Measurements from ENCODE around the gene POMGNT2.

The POMGNT2 gene

GRCh38 chr3:43093974-43094373, 11.9 kb downstream of the POMGNT2 start:
- no peak for TF ChIP-seq POLR2A (IDR thresholded peaks at IDR 0.05; ENCODE audit: low read length)
- TF ChIP-seq GATA1 (IDR thresholded peaks at IDR 0.05; ENCODE audit: low read depth, low read length): no peak
- no peak for DNase-seq

DNA sequence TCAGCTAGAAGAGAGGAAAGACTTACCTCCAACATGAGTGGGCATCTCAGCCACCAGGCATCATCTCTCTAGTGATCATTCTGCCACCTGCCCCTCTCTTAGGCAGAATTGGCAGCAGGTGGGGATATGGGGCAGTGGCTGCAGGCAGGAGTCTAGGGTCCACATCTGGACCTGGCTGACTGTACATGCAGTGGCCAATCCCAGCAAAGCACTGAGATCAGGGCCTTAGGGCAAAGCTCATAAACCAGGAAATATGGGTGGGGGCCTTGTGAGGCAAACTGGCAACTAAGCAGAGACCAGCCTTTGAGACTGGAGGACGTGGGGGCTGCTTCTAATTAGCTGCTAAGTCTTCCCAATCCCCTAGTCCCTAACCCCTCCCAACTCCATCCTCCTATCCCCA, 12.9 kb downstream of the POMGNT2 start:
- TF ChIP-seq POLR2A (IDR thresholded peaks at IDR 0.05; ENCODE audit: low read length) (no peak), GATA1 (IDR thresholded peaks at IDR 0.05; ENCODE audit: low read depth, low read length) (no peak)
- no peak for DNase-seq

GRCh38 chr3:43091481-43091880, 14.4 kb downstream of the POMGNT2 start:
- no peak for TF ChIP-seq GATA1 (IDR thresholded peaks at IDR 0.05; ENCODE audit: low read depth, low read length)
- no peak for TF ChIP-seq POLR2A (IDR thresholded peaks at IDR 0.05; ENCODE audit: low read length)
- DNase-seq: no peak

- TF ChIP-seq GATA1 (IDR thresholded peaks at IDR 0.05; ENCODE audit: low read depth, low read length): no peak
- no peak for TF ChIP-seq POLR2A (IDR thresholded peaks at IDR 0.05; ENCODE audit: low read length)
Measured at GRCh38 chr3:43090238-43090637, 15.6 kb downstream of the POMGNT2 start.

DNA sequence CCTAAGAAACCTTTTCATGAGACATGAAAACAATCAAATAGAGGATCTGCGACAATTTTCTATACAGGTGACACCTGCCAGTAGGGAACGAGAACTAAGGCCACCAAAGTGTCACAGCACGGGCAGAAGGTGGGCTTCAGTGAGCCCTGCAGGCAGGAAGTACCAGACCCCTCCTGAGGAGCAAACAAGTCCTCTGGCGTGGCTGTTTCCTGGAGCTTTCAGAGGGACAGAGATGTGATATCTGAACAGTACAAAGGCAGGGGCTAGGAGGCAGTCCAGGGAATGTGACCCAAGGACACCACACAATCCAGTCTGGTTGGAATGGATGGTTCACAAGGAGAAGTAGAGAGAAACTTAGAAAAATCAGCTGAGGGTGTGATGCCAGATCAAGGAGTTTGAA, 16.8 kb downstream of the POMGNT2 start:
- no peak for DNase-seq
- no peak for TF ChIP-seq GATA1 (IDR thresholded peaks at IDR 0.05; ENCODE audit: low read depth, low read length)
- no peak for TF ChIP-seq POLR2A (IDR thresholded peaks at IDR 0.05; ENCODE audit: low read length)

More at GRCh38 chr3:43090238-43090637, 15.6 kb downstream of the POMGNT2 start:
- DNase-seq: no peak

DNA sequence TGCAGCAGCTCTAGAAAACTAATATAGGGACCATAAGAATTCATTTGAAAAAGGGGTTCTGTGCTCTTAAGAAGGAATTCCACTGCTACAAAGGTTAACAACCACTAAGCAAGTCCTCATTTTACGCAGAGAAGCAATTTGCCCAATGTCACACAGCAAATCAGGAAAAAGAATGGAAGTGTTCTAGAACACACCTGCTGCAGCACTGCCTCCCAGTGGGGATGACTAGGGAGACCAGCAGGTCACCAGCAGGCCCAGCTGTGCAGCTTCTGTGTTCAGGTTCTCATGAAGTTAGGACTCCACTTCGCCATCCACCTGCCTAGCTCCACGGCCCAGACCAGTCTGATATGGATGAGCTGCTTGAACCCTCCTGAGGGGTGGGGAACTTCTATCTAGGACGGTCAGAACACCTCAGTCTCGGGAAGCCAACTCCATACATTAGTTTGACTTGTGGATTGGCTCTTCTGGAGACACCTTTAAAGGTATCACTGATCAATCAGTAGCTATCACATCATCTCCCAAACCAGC, 18.6 kb downstream of the POMGNT2 start:
- TF ChIP-seq GATA1 (IDR thresholded peaks at IDR 0.05; ENCODE audit: low read depth, low read length) (no peak), POLR2A (IDR thresholded peaks at IDR 0.05; ENCODE audit: low read length) (no peak)
- DNase-seq: peak in 1 of 2 experiments; percentile 8

GRCh38 chr3:43086460-43087165, 19.3 kb downstream of the POMGNT2 start:
- TF ChIP-seq POLR2A (IDR thresholded peaks at IDR 0.05; ENCODE audit: low read length) (no peak), GATA1 (IDR thresholded peaks at IDR 0.05; ENCODE audit: low read depth, low read length) (no peak)
- no peak for DNase-seq

GRCh38 chr3:43082457-43082856, 23.4 kb downstream of the POMGNT2 start:
- DNase-seq: no peak
- no peak for TF ChIP-seq GATA1 (IDR thresholded peaks at IDR 0.05; ENCODE audit: low read depth, low read length)
- no peak for TF ChIP-seq POLR2A (IDR thresholded peaks at IDR 0.05; ENCODE audit: low read length)

- no peak for DNase-seq
Measured at GRCh38 chr3:43081796-43082195, 24.1 kb downstream of the POMGNT2 start.

DNA sequence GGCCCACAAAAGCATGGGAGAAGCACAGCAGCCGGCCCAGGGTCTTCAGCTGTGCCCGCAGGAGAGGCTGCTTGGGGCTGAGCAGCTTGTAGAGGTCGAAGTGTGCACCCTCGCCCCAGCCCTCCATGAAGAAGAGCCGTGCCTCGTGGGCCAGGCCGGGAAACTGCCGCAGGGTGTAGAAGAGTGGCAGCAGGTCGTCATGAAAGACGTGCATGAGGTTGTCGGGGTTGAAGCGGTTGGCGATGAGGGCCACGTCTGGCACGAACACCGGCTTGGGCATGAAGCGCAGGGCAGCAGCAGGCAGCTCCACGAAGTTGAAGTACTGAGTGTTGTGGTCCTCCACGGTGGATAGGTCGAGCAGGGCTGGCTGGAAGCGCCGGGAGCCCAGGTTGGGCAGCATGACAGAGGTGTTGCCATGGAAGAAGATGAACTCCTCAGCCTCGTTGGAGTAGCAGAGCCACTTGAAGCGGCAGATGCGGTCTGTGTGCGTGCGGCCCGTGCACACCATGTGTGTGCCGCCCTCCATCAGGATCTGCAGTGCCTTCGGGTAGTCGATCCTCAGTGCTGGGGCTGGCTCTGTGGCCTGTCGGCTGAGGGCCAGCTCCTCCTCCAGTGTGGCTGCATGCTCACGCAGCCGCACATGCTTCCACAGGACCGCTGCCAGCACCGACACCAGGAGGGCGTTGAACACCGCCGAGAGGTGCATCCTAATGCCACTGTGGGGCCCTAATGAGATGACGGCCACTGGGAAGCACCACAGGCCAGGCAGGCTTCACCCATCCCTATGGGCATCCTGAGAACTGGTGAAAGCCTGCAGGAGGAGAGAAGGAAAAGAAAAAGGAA, 24.9 kb downstream of the POMGNT2 start:
- no peak for DNase-seq
- TF ChIP-seq POLR2A (IDR thresholded peaks at IDR 0.05; ENCODE audit: low read length) (no peak), GATA1 (IDR thresholded peaks at IDR 0.05; ENCODE audit: low read depth, low read length) (no peak)

More at GRCh38 chr3:43081796-43082195, 24.1 kb downstream of the POMGNT2 start:
- TF ChIP-seq GATA1 (IDR thresholded peaks at IDR 0.05; ENCODE audit: low read depth, low read length) (no peak), POLR2A (IDR thresholded peaks at IDR 0.05; ENCODE audit: low read length) (no peak)

GRCh38 chr3:43079536-43080332, 26.1 kb downstream of the POMGNT2 start:
- no peak for DNase-seq
- no peak for TF ChIP-seq POLR2A (IDR thresholded peaks at IDR 0.05; ENCODE audit: low read length)
- no peak for TF ChIP-seq GATA1 (IDR thresholded peaks at IDR 0.05; ENCODE audit: low read depth, low read length)

DNA sequence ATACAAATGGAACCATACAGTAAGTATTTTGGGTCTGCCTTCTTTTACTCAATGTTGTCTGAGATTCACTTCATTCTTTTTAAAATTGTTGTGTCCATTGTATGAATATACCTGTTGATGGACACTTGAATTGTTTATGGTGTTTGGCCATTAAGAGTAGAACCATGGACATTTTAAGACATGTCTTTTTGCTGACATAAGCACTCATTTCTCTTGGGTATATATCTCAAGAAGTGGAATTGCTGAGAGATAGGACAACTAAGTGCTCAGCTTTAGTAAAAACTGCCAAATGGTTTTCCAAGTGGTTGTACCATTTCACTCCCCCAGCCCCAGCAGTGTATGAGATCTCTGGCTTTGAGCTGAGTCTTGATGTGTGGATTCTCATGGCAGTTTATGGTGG, 28.2 kb downstream of the POMGNT2 start:
- TF ChIP-seq GATA1 (IDR thresholded peaks at IDR 0.05; ENCODE audit: low read depth, low read length) (no peak), POLR2A (IDR thresholded peaks at IDR 0.05; ENCODE audit: low read length) (no peak)
- DNase-seq: no peak

DNA sequence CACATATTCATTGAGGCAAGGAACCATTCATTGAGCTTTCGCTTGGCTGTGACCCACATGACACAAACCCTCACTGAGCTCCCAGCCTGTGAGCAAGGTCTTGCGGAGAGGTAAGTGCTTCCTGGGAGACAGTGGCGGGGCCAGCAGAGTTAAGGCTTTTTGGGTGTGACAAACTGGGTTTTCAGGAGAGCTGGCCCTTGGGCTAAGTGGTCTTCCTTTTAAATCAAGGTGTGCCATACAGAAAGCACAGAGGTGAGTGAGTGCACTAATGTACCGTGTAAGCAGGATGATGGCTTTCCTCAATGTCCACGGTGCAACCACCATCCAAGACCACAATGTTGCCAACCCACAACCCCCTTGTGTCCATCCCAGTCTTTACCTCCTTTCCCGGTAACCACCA, 28.6 kb downstream of the POMGNT2 start:
- no peak for DNase-seq
- TF ChIP-seq POLR2A (IDR thresholded peaks at IDR 0.05; ENCODE audit: low read length): no peak
- TF ChIP-seq GATA1 (IDR thresholded peaks at IDR 0.05; ENCODE audit: low read depth, low read length): no peak

- no peak for TF ChIP-seq POLR2A (IDR thresholded peaks at IDR 0.05; ENCODE audit: low read length)
- no peak for TF ChIP-seq GATA1 (IDR thresholded peaks at IDR 0.05; ENCODE audit: low read depth, low read length)
- no peak for DNase-seq
Measured at GRCh38 chr3:43076857-43077256, 29.0 kb downstream of the POMGNT2 start.

All from erythroblast (primary cell).